Endothelial cell of umbilical vein (primary cell): ENCODE data around the gene WDR5.

Experiments
- EZH2 ChIP-seq: IDR thresholded peaks from 2 replicates; pipeline ENCODE4 v1.6.1; 2012; ENCODE audit warnings: borderline replicate concordance, low read depth, mild to moderate bottlenecking, moderate library complexity, low read length, inconsistent platforms; ENCODE audit not compliant: severe bottlenecking
- FOS ChIP-seq: IDR thresholded peaks from 2 replicates; pipeline ENCODE4 v1.6.1; 2011; ENCODE audit warnings: mild to moderate bottlenecking, low read length, moderate library complexity, borderline replicate concordance; ENCODE audit not compliant: insufficient read depth
- JUN ChIP-seq: IDR thresholded peaks from 2 replicates; pipeline ENCODE4 v1.6.1; 2011; ENCODE audit warnings: borderline replicate concordance, low read depth; ENCODE audit not compliant: insufficient read length, insufficient read depth
- MYC ChIP-seq: IDR thresholded peaks from one replicate; pipeline ENCODE4 v1.6.1; 2011; ENCODE audit warnings: mild to moderate bottlenecking, low read depth, low read length
- POLR2A ChIP-seq: IDR thresholded peaks from 2 replicates; pipeline ENCODE4 v1.6.1; 2012; ENCODE audit warnings: low read depth, mild to moderate bottlenecking, control low read depth, low read length
- POLR2AphosphoS5 ChIP-seq: IDR thresholded peaks from 2 replicates; pipeline ENCODE4 v1.6.1; 2012; ENCODE audit warnings: low read depth, mild to moderate bottlenecking, control low read depth, low read length, moderate library complexity; ENCODE audit not compliant: insufficient read depth
- TF ChIP-seq, protein P1 (sequence below), 2 donors: IDR thresholded peaks; 1 replicate in 1 of 2; 2 replicates in 1 of 2; pipeline ENCODE4 v1.5.1; 2011; ENCODE audit warnings: low read length in 2 of 2, mild to moderate bottlenecking in 2 of 2, moderate library complexity in 2 of 2, control low read depth in 1 of 2, inconsistent platforms in 1 of 2, low read depth in 1 of 2; ENCODE audit not compliant: insufficient read depth in 1 of 2; ENCODE audit errors: extremely low read depth in 1 of 2

GRCh38 chr9:134203224-134203623 is 67.3 kb downstream of the WDR5 start:
- TF ChIP-seq, protein P1, sequence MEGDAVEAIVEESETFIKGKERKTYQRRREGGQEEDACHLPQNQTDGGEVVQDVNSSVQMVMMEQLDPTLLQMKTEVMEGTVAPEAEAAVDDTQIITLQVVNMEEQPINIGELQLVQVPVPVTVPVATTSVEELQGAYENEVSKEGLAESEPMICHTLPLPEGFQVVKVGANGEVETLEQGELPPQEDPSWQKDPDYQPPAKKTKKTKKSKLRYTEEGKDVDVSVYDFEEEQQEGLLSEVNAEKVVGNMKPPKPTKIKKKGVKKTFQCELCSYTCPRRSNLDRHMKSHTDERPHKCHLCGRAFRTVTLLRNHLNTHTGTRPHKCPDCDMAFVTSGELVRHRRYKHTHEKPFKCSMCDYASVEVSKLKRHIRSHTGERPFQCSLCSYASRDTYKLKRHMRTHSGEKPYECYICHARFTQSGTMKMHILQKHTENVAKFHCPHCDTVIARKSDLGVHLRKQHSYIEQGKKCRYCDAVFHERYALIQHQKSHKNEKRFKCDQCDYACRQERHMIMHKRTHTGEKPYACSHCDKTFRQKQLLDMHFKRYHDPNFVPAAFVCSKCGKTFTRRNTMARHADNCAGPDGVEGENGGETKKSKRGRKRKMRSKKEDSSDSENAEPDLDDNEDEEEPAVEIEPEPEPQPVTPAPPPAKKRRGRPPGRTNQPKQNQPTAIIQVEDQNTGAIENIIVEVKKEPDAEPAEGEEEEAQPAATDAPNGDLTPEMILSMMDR (IDR thresholded peaks at IDR 0.05; ENCODE audit: extremely low read depth in 1 of 2, insufficient read depth in 1 of 2, low read depth in 1 of 2, low read length in 2 of 2): no peak
- TF ChIP-seq POLR2A: no peak
- no peak for TF ChIP-seq POLR2AphosphoS5
- TF ChIP-seq JUN: no peak
- no peak for TF ChIP-seq EZH2
- TF ChIP-seq FOS: no peak
- TF ChIP-seq MYC: no peak
